Lower lobe of right lung (tissue), 2 donors: ENCODE data around the gene TRAPPC10. TPM values are rescaled to one million over a fixed set of nuclear protein-coding genes. Genes with fewer than 3 reads are reported as not detected.

Source experiments
- ATAC-seq, 2 donors: fragments of 200-7000 bp; cut with Tn5 transposase; one replicate each; pipeline ENCODE4 v1.9.1; 2020 to 2022; ENCODE audit warnings: mild to moderate bottlenecking in 2 of 2, moderate library complexity in 2 of 2
- DNase-seq: peaks from one replicate; pipeline ENCODE4 v3.0.0-alpha.2; 2020
- H3K27ac ChIP-seq: fragments of 200-600 bp; one replicate; pipeline ENCODE4 v1.8.0; 2022
- H3K27me3 ChIP-seq: fragments of 200-600 bp; one replicate; pipeline ENCODE4 v1.8.0; 2022; ENCODE audit warnings: low read depth
- H3K36me3 ChIP-seq: fragments of 200-600 bp; one replicate; pipeline ENCODE4 v1.8.0; 2022; ENCODE audit warnings: mild to moderate bottlenecking
- H3K4me1 ChIP-seq: fragments of 200-600 bp; one replicate; pipeline ENCODE4 v1.8.0; 2022
- H3K4me3 ChIP-seq: fragments of 200-600 bp; one replicate; pipeline ENCODE4 v1.8.0; 2022; ENCODE audit warnings: mild to moderate bottlenecking
- H3K9me3 ChIP-seq: fragments of 200-600 bp; one replicate; pipeline ENCODE4 v1.8.0; 2022
- CTCF ChIP-seq: fragments of 200-600 bp; IDR thresholded peaks from one replicate; pipeline ENCODE4 v1.8.0; 2022; ENCODE audit warnings: antibody characterized with exemption, mild to moderate bottlenecking
- intact Hi-C: fragments of 100-400 bp; cut with DNase I; formaldehyde crosslinking; loops from one replicate; pipeline ENCODE4 v1.11.0; 2022
- total RNA-seq: library from RNA; stranded (reverse); fragmentation: NEBNext Ultra II Directional; extraction: Animal tissue kit (Norgen Biotek cat#: 25700); gene quantifications from one replicate; pipeline ENCODE4 v1.2.1, GENCODE V29; 2021
- donor health status: DM: no; HTN: yes; CAD: no; lungs with severe emphysema.

The TRAPPC10 gene
- total RNA-seq, 1 donor from 2014 or later, result 47.4 TPM

- no peak for DNase-seq
- H3K4me1 ChIP-seq, result peaks cover 5% of the 10 kb centered on the region
- intact Hi-C loops, result no loop called here
- no peak for TF ChIP-seq CTCF
- H3K9me3 ChIP-seq, result no peaks in the 10 kb centered on the region
- no peak overlapping the region for H3K4me3 ChIP-seq
- peaks cover 65% of the 10 kb centered on the region for H3K36me3 ChIP-seq
- no peak overlapping the region for H3K27ac ChIP-seq
- no peak for ATAC-seq
- H3K27me3 ChIP-seq, result no peaks in the 10 kb centered on the region
Measured at GRCh38 chr21:43978060-43978459, 34.0 kb upstream of the TRAPPC10 start.

- Histone ChIP-seq H3K27ac (no peak overlapping the region), H3K9me3 (no peaks in the 10 kb centered on the region), H3K36me3 (peaks cover 69% of the 10 kb centered on the region), H3K4me1 (no peaks in the 10 kb centered on the region), H3K27me3 (no peaks in the 10 kb centered on the region), H3K4me3 (no peak overlapping the region)
- DNase-seq (no peak), ATAC-seq (no peak)
- intact Hi-C loops, result no loop called here
- TF ChIP-seq CTCF, result no peak
Measured at GRCh38 chr21:43979654-43980053, 32.5 kb upstream of the TRAPPC10 start.

- Histone ChIP-seq H3K36me3 (peaks cover 69% of the 10 kb centered on the region), H3K4me3 (no peak overlapping the region), H3K4me1 (no peaks in the 10 kb centered on the region), H3K27me3 (no peaks in the 10 kb centered on the region), H3K27ac (no peak overlapping the region), H3K9me3 (no peaks in the 10 kb centered on the region)
- ATAC-seq, result no peak
- no peak for TF ChIP-seq CTCF
- intact Hi-C loops, result no loop called here
- no peak for DNase-seq
Measured at GRCh38 chr21:43981151-43981870, 30.8 kb upstream of the TRAPPC10 start.

- H3K36me3 ChIP-seq, result peaks cover 69% of the 10 kb centered on the region
- DNase-seq, result no peak
- no peaks in the 10 kb centered on the region for H3K9me3 ChIP-seq
- intact Hi-C loops, result no loop called here
- no peak overlapping the region for H3K27ac ChIP-seq
- ATAC-seq, result no peak
- TF ChIP-seq CTCF, result no peak
- H3K27me3 ChIP-seq, result no peaks in the 10 kb centered on the region
- H3K4me3 ChIP-seq, result no peak overlapping the region
- no peaks in the 10 kb centered on the region for H3K4me1 ChIP-seq
Measured at GRCh38 chr21:43981871-43982210, 30.3 kb upstream of the TRAPPC10 start.

GRCh38 chr21:43982489-43983078 lies 29.5 kb upstream of the TRAPPC10 start:
- Histone ChIP-seq H3K36me3 (peaks cover 64% of the 10 kb centered on the region), H3K4me1 (no peaks in the 10 kb centered on the region), H3K27me3 (no peaks in the 10 kb centered on the region), H3K27ac (no peak overlapping the region), H3K4me3 (no peak overlapping the region), H3K9me3 (no peaks in the 10 kb centered on the region)
- no peak for ATAC-seq
- TF ChIP-seq CTCF, result no peak
- DNase-seq, result no peak
- intact Hi-C loops, result no loop called here
